Stimulated activated CD4-positive, alpha-beta T cell treated with anti-CD3 and anti-CD28 coated beads, TNF-alpha, amount 100 ng/mL, for 4 hours (primary cell): ENCODE measurements around the gene CEBPE.

ENCODE experiments used
- DNase-seq, 3 experiments: peaks; one replicate each; pipeline ENCODE4 v3.0.0-alpha.2; 2020; ENCODE audit warnings: low read depth in 3 of 3

Gene CEBPE

GRCh38 chr14:23076785-23077408, 42.2 kb downstream of the CEBPE start:
- no peak for DNase-seq

- DNase-seq: no peak
These were observed 44.1 kb downstream of the CEBPE start for GRCh38 chr14:23074906-23075305.

- DNase-seq: no peak
These were observed 47.0 kb downstream of the CEBPE start for GRCh38 chr14:23071921-23072539.

GRCh38 chr14:23071244-23071920, 47.7 kb downstream of the CEBPE start:
- peak; percentile 50 to 61 (median 60) for DNase-seq

- DNase-seq: no peak
These were observed 48.6 kb downstream of the CEBPE start for GRCh38 chr14:23070262-23071129.

- DNase-seq: no peak
These were observed 49.6 kb downstream of the CEBPE start for GRCh38 chr14:23069413-23069806.

- peak; percentile 31 to 53 (median 53) for DNase-seq
These were observed 50.2 kb downstream of the CEBPE start for GRCh38 chr14:23068789-23069412.

- no peak for DNase-seq
These were observed 50.9 kb downstream of the CEBPE start for GRCh38 chr14:23067847-23068788.
